DOHH2 (cell line): ENCODE measurements around the gene GALR2.

Source experiments
- H3F3A ChIP-seq: fragments of 200-600 bp; sonication (generic), shearing (Covaris generic); 2 replicates; pipeline ENCODE4 v1.6.0; 2016; ENCODE audit warnings: antibody characterized with exemption, mild to moderate bottlenecking; ENCODE audit not compliant: control insufficient read depth, insufficient read depth
- H3K27ac ChIP-seq: fragments of 200-600 bp; sonication (generic); 2 replicates; pipeline ENCODE4 v1.5.1; 2014; ENCODE audit warnings: low read depth, mild to moderate bottlenecking, low read length, moderate library complexity
- H3K27me3 ChIP-seq: fragments of 200-600 bp; sonication (generic); 2 replicates; pipeline ENCODE4 v1.6.1; 2014; ENCODE audit warnings: mild to moderate bottlenecking, low read length, mixed read lengths; ENCODE audit not compliant: control insufficient read depth
- H3K36me3 ChIP-seq: fragments of 200-600 bp; sonication (generic); 2 replicates; pipeline ENCODE4 v1.6.1; 2014; ENCODE audit warnings: mild to moderate bottlenecking, low read length, moderate library complexity, mixed read lengths; ENCODE audit not compliant: control insufficient read depth
- H3K4me1 ChIP-seq: fragments of 200-600 bp; sonication (generic); 2 replicates; pipeline ENCODE4 v1.6.1; 2014; ENCODE audit warnings: mild to moderate bottlenecking, low read length, mixed read lengths; ENCODE audit not compliant: control insufficient read depth
- H3K4me2 ChIP-seq: fragments of 200-600 bp; sonication (generic); 2 replicates; pipeline ENCODE4 v1.6.0; 2014; ENCODE audit warnings: mild to moderate bottlenecking, low read length, moderate library complexity
- H3K4me3 ChIP-seq: fragments of 200-600 bp; sonication (generic); 2 replicates; pipeline ENCODE4 v1.5.1; 2014; ENCODE audit warnings: mild to moderate bottlenecking, low read length, mixed read lengths
- H3K79me2 ChIP-seq: fragments of 200-600 bp; sonication (generic); 2 replicates; pipeline ENCODE4 v1.6.1; 2014; ENCODE audit warnings: mild to moderate bottlenecking, low read length, mixed read lengths; ENCODE audit not compliant: control insufficient read depth
- H3K9me2 ChIP-seq: fragments of 200-600 bp; sonication (generic); replicated peaks from 2 replicates; pipeline ENCODE4 v1.6.1; 2014; ENCODE audit warnings: mild to moderate bottlenecking, low read length, mixed read lengths; ENCODE audit not compliant: control insufficient read depth
- H3K9me3 ChIP-seq: fragments of 200-600 bp; sonication (generic); 2 replicates; pipeline ENCODE4 v1.6.1; 2014; ENCODE audit warnings: antibody characterized with exemption, low read length, mixed read lengths; ENCODE audit not compliant: control insufficient read depth, insufficient read depth
- H4K20me1 ChIP-seq: fragments of 200-600 bp; sonication (generic); 2 replicates; pipeline ENCODE4 v1.6.0; 2014; ENCODE audit warnings: low read depth, mild to moderate bottlenecking, antibody characterized with exemption, low read length, moderate library complexity; ENCODE audit not compliant: control insufficient read depth, insufficient read depth
- EZH2phosphoT487 ChIP-seq: fragments of 200-600 bp; sonication (generic); IDR thresholded peaks from 2 replicates; pipeline ENCODE4 v1.6.1; 2017; ENCODE audit warnings: borderline replicate concordance, mild to moderate bottlenecking, antibody characterized with exemption, low read length, moderate library complexity, mixed read lengths
- TF ChIP-seq, protein P1 (sequence below): fragments of 200-600 bp; sonication (generic); IDR thresholded peaks from one replicate; pipeline ENCODE4 v1.5.1; 2014; ENCODE audit warnings: antibody characterized with exemption, mild to moderate bottlenecking, low read depth, low read length; ENCODE audit not compliant: poor library complexity, severe bottlenecking

Gene GALR2

GRCh38 chr17:76046064-76046463 is 28.5 kb upstream of the GALR2 start:
- Histone ChIP-seq H3K27ac (no peak overlapping the region), H3K4me2 (no peak overlapping the region), H3K27me3 (no peaks in the 10 kb centered on the region), H3K9me2 (no peaks in the 10 kb centered on the region), H3K79me2 (no peaks in the 10 kb centered on the region), H3K4me1 (peaks cover 7% of the 10 kb centered on the region; the same call in 1 of the 2 replicates), H3K36me3 (peaks cover 92% of the 10 kb centered on the region), H3K4me3 (no peak overlapping the region), H3K9me3 (no peaks in the 10 kb centered on the region), H4K20me1 (no peaks in the 10 kb centered on the region), H3F3A (no peaks in the 10 kb centered on the region)
- TF ChIP-seq, protein P1, sequence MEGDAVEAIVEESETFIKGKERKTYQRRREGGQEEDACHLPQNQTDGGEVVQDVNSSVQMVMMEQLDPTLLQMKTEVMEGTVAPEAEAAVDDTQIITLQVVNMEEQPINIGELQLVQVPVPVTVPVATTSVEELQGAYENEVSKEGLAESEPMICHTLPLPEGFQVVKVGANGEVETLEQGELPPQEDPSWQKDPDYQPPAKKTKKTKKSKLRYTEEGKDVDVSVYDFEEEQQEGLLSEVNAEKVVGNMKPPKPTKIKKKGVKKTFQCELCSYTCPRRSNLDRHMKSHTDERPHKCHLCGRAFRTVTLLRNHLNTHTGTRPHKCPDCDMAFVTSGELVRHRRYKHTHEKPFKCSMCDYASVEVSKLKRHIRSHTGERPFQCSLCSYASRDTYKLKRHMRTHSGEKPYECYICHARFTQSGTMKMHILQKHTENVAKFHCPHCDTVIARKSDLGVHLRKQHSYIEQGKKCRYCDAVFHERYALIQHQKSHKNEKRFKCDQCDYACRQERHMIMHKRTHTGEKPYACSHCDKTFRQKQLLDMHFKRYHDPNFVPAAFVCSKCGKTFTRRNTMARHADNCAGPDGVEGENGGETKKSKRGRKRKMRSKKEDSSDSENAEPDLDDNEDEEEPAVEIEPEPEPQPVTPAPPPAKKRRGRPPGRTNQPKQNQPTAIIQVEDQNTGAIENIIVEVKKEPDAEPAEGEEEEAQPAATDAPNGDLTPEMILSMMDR = no peak
- TF ChIP-seq EZH2phosphoT487 = no peak

GRCh38 chr17:76048025-76048605 is 26.5 kb upstream of the GALR2 start:
- Histone ChIP-seq H3K79me2 (no peaks in the 10 kb centered on the region), H3K36me3 (peaks cover 85% of the 10 kb centered on the region), H3K4me1 (peaks cover 7% of the 10 kb centered on the region; the same call in 1 of the 2 replicates)

DNA sequence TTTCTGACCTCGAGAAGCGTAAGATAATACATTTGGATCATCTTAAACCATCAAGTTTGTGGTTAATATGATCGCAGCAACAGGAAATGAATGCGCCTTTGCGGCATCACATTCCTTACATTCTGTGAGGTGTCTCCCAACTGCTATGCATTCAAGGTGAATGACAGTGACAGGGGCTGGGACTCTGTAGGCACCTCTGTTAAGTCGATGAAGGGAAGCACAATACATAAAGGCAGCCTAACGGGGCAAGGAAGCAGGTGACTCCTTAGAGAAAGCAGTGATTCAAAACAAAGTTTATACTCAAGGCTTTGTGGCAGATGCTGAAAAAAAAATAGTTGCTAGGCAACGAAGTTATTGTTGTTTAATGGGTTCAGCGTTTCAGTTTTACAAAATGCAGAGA is 25.9 kb upstream of the GALR2 start:
- Histone ChIP-seq H3K27me3 (no peaks in the 10 kb centered on the region), H3K36me3 (peaks cover 85% of the 10 kb centered on the region), H3K79me2 (peaks cover 4% of the 10 kb centered on the region; the same call in 1 of the 2 replicates), H3K27ac (no peak overlapping the region), H3K4me1 (peaks cover 7% of the 10 kb centered on the region; the same call in 1 of the 2 replicates), H3F3A (no peaks in the 10 kb centered on the region), H3K4me3 (no peak overlapping the region), H4K20me1 (no peaks in the 10 kb centered on the region), H3K4me2 (no peak overlapping the region), H3K9me2 (no peaks in the 10 kb centered on the region), H3K9me3 (no peaks in the 10 kb centered on the region)
- TF ChIP-seq EZH2phosphoT487 = no peak
- TF ChIP-seq, protein P1 = no peak

More at GRCh38 chr17:76048025-76048605, 26.5 kb upstream of the GALR2 start:
- Histone ChIP-seq H3F3A (no peaks in the 10 kb centered on the region), H3K4me2 (no peak overlapping the region), H4K20me1 (no peaks in the 10 kb centered on the region), H3K4me3 (no peak overlapping the region), H3K27me3 (no peaks in the 10 kb centered on the region), H3K9me2 (no peaks in the 10 kb centered on the region), H3K9me3 (no peaks in the 10 kb centered on the region), H3K27ac (no peak overlapping the region)
- TF ChIP-seq EZH2phosphoT487 = no peak
- TF ChIP-seq, protein P1 = no peak
